Activated T-helper 9 cell treated with anti-CD3 and anti-CD28 coated beads, Interleukin-2, amount 50 U/mL, for 16 hours (primary cell): ENCODE measurements around the gene MATK.
A peak's percentile ranks its signal among the peaks of the same experiment; 100 is the strongest.
"Not testable (repeated sequence)": the region's sequence is repeated elsewhere in the genome, so short reads cannot be mapped to it uniquely, and the experiment has no call there.

Experiments
- DNase-seq: peaks from one replicate; pipeline ENCODE4 v3.0.0-alpha.2; 2020; ENCODE audit warnings: low read depth

Gene MATK

GRCh38 chr19:3785938-3786824, at the start of gene MATK:
TSS of gene MATK (minus strand) at chr19:3786381. CDS start at chr19:3785135, 1,246 bp downstream.
- DNase-seq, result no peak

GRCh38 chr19:3835055-3835435, 48.9 kb upstream of the MATK start:
- no peak for DNase-seq

GRCh38 chr19:3834349-3835054, 48.3 kb upstream of the MATK start:
- no peak for DNase-seq

GRCh38 chr19:3833578-3834348, 47.6 kb upstream of the MATK start:
- no peak for DNase-seq

- DNase-seq, result no peak
Measured at GRCh38 chr19:3832001-3832400, 45.8 kb upstream of the MATK start.

GRCh38 chr19:3831601-3832000, 45.4 kb upstream of the MATK start:
- DNase-seq, result no peak

- no peak for DNase-seq
Measured at GRCh38 chr19:3830621-3831589, 44.7 kb upstream of the MATK start.

GRCh38 chr19:3827306-3827705, 41.1 kb upstream of the MATK start:
- DNase-seq, result no peak

- no peak for DNase-seq
Measured at GRCh38 chr19:3826163-3826562, 40.0 kb upstream of the MATK start.

GRCh38 chr19:3825286-3825956, 39.2 kb upstream of the MATK start:
- no peak for DNase-seq

- no peak for DNase-seq
Measured at GRCh38 chr19:3823350-3823713, 37.2 kb upstream of the MATK start.

GRCh38 chr19:3822683-3823349, 36.6 kb upstream of the MATK start:
- no peak for DNase-seq

- DNase-seq, result peak; percentile 81
Measured at GRCh38 chr19:3821857-3822364, 35.7 kb upstream of the MATK start.

GRCh38 chr19:3821156-3821555, 35.0 kb upstream of the MATK start:
- no peak for DNase-seq

GRCh38 chr19:3819989-3820388, 33.8 kb upstream of the MATK start:
- DNase-seq, result no peak

- DNase-seq, result no peak
Measured at GRCh38 chr19:3818918-3819317, 32.7 kb upstream of the MATK start.

- DNase-seq, result no peak
Measured at GRCh38 chr19:3818466-3818865, 32.3 kb upstream of the MATK start.

GRCh38 chr19:3817761-3818160, 31.6 kb upstream of the MATK start:
- DNase-seq, result no peak

- DNase-seq, result no peak
Measured at GRCh38 chr19:3816566-3817218, 30.5 kb upstream of the MATK start.

- not testable (repeated sequence) for DNase-seq
Measured at GRCh38 chr19:3816148-3816547, 30.0 kb upstream of the MATK start.
